Left forelimb (tissue), 1 donor: ENCODE data around the gene ZNF282.
"Not testable (repeated sequence)": the region's sequence is repeated elsewhere in the genome, so short reads cannot be mapped to it uniquely, and the experiment has no call there.

Experiments
- DNase-seq: peaks from one replicate; pipeline ENCODE4 v3.0.0-alpha.2; 2018; ENCODE audit warnings: low spot score

The ZNF282 gene

GRCh38 chr7:149257146-149257545, 61.8 kb downstream of the ZNF282 start:
- DNase-seq, result no peak

GRCh38 chr7:149261316-149261828, 66.0 kb downstream of the ZNF282 start:
- DNase-seq, result no peak

GRCh38 chr7:149261829-149262617, 66.7 kb downstream of the ZNF282 start, which contains the start of gene ZNF783:
TSS of gene ZNF783 (plus strand) at chr7:149262196. CDS start at chr7:149262334, 138 bp downstream.
- peak; percentile 90 for DNase-seq

- DNase-seq, result no peak
These were observed 71.1 kb downstream of the ZNF282 start for GRCh38 chr7:149266451-149266850.

GRCh38 chr7:149267733-149268132, 72.4 kb downstream of the ZNF282 start:
- DNase-seq, result no peak

GRCh38 chr7:149274424-149274823, 79.1 kb downstream of the ZNF282 start:
- not testable (repeated sequence) for DNase-seq
